ENCODE data around the gene WDR5B.

The WDR5B gene

DNA sequence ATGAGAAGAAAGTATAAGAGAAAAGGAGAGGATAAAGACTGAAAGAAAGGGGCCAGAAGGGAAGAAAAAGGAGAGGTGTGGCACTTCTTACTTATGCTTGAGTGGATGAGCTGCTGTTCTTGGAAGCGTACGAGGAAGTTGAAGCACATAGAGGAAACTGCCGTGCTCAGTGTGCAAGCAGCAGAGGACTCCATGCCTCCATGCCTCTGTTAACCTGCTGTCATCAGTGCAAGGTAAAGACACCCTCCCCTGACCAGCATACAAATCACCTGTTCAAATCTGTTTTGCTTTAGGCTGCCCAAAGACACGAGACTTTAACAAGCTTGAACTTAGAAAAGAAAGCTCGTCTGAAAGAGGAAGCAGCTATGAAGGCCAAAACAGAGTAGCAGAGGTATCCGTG lies 6.4 kb downstream of the WDR5B start:
- DNase-seq (ENCODE audit: low spot score) = no peak

DNA sequence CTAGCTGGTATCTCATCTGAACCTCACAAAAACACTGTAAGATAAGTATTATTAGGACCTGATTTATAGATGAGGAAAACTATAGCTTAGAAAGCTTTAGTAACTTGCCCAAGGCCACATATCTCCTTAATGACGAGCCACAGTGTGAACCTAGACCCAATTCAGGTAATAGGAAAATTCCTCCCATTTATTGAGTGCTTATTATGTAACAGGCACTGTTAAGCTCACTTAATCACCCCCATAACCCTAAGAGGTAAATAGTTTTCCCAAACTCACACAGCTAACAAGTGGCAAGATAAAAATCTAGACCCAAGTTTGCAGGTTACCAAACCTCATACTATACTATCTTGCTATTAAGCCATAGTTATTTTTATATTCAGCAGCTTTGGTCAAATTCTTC lies 7.9 kb downstream of the WDR5B start:
- no peak for DNase-seq (ENCODE audit: low spot score)

DNA sequence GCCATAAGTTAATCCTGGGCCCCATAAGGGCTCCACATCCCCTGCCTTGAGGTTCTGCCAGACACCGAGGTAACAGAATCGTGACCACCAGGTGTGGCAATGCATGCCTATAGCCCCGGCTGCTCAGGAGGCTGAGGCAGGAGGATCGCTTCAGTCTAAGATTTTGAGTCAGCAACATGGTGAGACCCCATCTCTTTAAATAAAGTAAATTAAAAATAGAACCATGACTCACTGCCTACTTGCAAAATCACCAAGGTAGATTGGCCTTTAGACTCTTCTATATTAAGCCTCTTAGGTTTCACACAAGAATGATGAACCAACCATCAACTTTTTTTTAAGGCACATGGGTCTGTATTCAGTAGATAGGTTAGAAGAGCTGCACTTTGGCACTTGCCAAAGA lies 9.7 kb downstream of the WDR5B start:
- no peak for DNase-seq (ENCODE audit: low spot score)

DNA sequence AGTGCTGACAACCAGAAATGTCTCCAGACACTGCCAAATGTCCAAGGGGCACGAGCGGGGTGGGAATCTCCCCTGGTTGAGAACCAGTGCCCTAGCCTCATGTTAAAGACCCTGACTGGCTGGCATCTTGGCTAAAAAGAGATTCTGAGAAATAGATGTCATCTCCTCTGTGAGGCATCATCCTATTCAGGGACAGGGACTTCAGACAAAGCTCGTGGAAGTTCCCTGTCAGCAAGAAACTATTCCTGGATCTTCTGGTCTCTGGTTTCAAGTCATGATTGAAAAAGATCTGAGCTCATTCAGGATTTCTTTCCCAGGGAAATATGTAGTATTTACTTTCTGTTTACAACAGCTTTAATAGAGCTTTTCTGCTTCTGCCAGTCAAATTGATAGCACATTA lies 10.8 kb downstream of the WDR5B start:
- DNase-seq (ENCODE audit: low spot score) = no peak

DNA sequence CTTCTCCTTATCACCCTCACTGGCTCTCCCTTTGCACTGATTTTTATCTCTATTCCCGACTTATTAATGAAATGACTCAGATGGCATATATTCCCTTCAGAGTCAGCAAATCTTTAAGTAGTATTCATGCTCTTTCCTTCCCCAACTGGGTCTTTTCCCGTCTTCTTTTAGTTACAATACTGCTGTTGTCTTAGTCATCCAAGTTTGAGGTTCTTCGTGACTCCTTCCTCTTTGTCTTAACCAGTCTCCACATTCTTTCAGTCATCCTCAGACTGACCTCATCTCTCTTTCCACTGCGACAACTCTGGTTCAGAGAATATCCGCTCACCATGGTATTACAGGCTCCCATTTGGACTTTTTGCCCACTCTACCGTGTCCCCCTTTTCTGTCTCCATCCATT lies 12.4 kb downstream of the WDR5B start:
- DNase-seq (ENCODE audit: low spot score) = no peak

DNA sequence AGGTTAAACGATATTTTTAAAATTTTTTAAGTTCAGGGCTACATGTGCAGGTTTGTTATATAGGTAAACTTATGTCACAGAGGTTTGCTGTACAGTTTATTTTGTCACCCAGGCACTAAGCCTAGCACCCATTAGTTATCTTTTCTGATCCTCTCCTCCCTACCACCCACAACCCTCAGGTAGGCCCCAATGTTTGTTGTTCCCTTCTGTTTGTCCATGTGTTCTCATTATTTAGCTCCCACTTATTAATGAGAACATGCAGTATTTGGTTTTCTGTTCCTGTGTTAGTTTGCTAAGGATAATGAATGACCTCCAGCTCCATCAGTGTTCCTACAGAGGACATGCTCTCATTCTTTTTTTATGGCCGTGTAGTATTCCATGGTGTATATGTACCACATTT lies 16.9 kb downstream of the WDR5B start:
- no peak for DNase-seq (ENCODE audit: low spot score)

DNA sequence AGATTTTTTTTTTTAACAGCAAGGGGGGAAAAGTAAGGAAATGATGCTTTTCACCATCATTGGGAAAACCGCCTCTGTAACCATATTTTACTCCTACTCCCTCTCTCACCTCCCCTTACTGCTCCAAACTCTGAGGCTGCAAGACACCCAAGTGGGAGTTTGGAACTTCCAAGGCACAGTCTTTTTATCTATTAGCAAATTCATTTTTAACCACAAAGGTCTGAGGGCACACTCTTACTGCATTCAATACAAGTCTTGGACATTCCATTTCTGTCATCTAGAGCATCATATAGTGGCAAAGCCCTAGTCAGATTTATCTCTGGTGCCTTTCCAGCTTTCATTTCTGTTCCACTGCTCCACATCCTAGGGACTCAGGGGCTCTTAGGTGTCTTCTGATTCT lies 18.7 kb downstream of the WDR5B start:
- DNase-seq (ENCODE audit: low spot score) = no peak

DNA sequence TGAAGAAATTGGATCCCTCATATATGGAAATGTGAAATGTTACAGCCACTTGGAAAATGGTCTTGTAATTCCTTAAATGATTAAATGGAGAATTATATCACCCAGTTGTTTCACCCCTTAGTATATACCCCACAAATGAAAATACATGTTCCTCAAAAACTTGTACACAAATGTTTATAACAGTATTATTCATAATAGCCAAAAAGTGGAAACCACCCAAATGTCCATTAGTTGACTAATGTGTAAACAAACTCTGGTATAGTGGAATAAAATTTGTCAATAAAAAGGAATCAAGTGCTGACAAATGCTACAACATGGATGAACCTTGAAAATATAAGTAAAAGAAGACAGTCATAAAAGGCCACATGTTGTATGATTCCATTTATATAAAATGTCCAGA lies 19.4 kb downstream of the WDR5B start:
- no peak for DNase-seq (ENCODE audit: low spot score)

DNA sequence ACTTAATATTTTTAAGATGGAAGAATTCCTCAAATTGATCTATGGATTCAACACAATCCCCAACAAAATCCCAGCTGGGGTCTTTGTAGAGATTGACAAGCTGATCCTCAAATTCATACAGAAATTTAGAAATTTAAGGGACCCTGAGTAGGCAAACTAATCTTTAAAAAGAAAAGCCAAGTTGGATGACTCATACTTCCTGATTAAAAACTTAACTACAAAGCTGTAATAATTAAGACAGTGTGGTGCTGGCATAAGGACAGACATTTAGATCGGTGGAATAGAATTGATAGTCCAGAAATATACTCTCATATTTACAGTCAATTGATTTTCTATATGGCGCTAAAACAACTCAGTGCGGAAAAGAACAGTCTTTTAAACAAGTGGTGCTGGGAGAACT lies 20.3 kb downstream of the WDR5B start:
- DNase-seq (ENCODE audit: low spot score) = no peak

DNA sequence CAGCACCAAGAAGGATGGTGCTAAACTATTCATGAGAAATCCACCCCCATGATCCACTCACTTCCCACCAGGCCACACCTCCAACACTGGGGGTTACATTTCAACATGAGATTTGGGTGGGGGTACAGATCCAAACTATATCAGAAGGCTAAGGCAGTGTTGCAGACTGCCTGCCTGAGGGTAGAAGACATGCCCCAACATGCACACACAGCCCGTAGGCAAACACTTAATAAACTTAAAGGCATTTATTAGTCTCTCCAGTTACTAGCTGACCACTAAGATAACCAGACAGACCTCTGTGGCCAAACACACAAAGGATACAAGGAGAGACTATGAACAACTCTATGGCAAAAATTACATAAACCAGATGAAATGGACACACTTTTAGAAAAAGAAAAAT lies 21.7 kb downstream of the WDR5B start:
- no peak for DNase-seq (ENCODE audit: low spot score)

DNA sequence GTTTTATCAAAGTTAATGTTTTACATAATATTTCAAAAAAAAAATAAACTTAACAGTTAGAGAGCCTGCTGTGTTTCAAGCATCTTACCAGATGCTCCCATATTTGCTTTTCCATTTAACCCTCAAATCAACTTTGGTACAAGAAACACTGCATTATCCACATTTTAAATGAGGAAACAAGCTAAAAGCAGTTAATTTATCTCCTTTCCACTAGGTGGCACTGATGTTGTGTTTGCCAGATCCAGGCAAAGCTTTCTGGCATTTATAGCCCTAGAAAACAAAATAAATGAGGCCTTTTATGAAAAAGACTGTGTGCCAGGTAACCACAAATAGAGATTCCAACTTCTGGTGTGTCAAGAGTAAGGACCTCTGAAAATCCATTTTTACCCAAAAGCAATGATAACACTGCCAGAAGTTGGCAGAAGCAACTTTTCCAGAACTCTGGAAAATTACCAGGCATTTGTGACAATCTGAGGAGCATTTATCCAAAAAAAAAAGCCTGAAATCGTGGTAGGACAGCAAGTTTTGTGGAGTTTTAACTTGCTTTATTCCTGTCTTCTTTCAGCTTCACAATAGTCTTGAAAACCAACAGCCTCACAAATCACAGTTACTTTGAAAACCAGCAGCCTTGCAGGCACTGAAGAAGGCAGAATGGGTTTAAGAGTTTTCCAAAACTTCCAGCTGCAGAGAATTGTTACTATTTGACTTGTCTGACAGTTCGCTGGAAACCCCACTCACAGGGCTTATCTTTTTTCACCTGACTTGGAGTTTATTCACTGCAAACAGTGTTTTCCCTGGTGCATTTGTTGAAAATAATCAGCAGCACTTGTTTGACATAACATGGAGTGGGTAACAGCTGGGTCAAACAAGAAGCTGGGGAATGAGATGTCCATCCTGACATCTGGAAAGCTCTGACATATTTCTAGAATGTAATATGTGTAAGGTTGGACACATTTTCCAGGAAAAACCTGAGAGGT lies 22.7 kb downstream of the WDR5B start:
- DNase-seq (ENCODE audit: low spot score) = peak; percentile 58

DNA sequence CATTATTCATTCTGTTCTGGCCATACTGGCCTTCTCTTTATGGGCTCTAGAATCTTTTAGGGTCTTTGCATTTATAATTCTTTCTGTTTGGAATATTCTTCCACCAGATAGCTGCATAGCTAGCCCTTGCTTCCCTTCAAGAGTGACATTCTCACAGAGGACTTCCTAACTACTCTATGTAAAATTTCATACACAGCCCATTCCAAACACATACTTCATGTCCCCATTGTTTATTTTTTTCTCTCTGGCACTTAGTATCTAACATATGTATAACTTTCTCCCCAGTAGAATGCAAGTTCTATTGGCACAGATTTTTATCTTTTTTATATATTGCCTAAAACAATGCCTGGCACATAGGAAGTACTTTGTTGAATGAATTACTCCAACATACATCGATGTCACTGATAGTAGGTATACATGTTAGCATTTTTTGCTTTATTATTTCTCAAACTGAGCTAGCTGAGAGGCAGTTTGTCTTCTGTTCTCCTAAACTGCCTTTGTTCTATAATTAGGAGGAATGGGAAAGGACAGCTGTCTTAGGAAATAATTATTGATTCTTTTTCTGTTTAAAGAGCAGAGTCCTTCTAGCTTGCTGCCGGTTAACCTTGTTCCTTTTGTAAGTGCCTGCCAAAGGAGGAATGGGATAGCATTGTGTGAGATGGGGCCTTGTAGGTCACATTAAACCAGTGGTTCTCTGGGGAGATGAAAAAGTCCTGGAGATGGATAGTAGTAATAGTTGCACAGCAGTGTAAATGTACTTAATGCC lies 24.0 kb downstream of the WDR5B start:
- DNase-seq (ENCODE audit: low spot score) = no peak

DNA sequence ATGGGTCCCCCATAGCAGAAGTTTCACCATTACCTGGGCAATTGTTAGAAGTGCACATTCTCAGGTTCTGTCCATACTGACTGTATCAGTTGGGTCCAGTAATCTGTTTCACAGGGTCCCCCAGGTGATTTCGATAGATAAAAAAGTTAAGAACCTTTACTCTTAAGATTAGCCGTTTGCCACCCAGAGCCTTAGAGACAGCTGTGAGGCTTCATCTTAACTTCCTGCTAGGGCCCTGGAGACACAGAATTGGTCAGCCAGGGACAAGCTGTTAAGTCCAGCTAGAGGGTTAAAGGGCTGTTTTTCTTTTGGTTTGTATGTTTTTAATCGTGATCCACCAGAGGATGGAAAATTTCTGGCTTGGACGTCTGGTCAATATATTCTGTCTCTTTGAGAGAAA lies 25.2 kb downstream of the WDR5B start:
- DNase-seq (ENCODE audit: low spot score) = no peak

DNA sequence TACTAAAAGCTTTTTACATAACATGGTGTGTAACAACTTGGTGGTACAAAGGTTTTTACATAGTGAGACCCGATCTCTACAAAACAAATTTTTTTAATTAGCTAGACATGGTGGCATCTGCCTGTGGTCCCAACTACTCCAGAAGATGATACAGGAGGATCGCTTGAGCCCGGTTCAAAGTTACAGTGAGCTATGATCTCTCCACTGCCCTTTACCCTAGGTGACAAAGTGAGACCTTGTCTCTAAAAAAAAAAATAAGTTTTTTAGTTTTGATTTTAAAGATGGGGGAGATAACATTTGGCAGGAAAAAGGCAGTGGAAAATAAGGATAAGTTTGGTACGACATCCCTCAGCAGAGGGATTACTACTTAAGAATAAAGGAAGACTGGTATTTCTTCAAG lies 26.0 kb downstream of the WDR5B start:
- DNase-seq (ENCODE audit: low spot score) = no peak

DNA sequence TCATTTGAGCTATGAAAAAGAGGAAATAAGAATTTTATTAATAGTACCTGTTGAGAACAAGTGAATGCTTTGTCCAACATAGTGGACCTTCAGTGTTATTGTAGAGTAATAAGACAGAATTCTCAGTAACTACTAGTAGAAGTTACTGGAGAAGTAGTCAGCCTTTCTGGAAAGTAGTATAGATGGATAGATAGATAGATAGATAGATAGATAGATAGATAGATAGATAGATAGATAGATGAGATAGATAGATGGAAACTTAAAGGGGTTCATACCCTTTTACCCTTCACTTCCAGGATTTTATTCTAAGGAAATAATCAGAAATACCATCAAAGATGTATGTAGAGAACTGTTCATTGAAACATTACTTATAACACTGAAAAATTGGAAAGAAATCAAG lies 26.7 kb downstream of the WDR5B start:
- no peak for DNase-seq (ENCODE audit: low spot score)

DNA sequence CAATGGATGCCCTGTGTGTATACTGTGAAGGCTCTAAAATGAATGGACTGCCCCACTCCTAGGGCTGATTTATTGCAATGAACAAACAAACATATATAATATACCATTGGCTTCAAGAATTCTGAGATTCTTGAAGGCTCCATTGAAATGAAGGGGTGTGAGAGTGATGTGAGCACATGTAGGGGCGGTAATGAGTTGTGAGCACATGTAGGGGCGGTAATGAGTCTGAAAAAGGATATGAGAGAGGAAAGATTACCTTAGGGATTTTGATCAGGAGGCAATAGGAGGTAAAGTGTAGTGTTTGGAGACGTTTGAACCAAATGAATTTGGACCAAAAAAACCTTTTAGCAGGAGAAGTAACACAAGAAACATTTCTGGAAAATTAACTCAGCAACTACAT lies 28.2 kb downstream of the WDR5B start:
- no peak for DNase-seq (ENCODE audit: low spot score)

DNA sequence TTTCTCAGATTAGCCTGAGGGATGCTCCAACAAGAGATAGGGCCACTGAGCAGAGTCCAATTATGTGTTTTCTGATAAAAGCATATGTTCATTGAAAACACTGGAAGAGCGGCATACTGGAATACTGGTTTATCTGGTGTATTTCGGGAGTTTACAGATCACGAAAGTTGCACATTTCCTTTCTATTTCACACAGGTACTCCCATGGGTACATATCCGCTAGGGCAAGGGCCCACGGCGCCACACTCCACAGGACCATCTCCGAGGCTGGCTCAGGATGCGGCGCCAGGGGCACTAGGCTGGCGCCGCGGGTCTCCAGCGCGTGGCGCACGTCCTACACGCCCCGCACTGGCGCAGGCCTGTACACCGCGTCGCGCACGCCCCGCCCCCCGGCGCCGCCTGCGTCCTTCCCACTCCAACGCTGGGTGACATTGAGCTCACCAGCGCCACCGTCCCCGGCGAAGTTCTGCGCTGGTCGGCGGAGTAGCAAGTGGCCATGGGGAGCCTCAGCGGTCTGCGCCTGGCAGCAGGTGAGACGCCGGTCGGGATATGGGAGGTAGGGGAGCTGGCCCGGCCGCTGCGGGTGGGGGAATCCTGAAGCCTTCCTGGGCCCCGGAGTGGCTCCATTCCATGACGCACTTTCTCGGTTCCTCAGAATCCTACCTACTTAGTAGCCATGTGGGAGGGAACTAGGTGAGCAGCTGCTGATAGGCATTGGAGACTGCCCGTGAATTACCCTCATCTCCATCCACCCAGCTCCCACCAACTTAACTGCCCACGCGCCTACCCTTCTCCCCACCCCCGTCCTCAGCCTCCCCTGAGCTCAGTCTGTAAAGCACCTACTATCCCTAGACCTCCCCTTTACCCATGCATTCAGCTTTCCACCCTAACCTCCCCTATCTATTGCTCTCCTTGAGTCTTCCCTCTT lies 31.8 kb downstream of the WDR5B start, which contains the start of gene FAM162A:
FAM162A (plus strand) TSS at position 412 of the 927 bp plus-strand sequence; CDS start at position 496, 84 bp downstream.
- DNase-seq (ENCODE audit: low spot score) = peak; percentile 93

DNA sequence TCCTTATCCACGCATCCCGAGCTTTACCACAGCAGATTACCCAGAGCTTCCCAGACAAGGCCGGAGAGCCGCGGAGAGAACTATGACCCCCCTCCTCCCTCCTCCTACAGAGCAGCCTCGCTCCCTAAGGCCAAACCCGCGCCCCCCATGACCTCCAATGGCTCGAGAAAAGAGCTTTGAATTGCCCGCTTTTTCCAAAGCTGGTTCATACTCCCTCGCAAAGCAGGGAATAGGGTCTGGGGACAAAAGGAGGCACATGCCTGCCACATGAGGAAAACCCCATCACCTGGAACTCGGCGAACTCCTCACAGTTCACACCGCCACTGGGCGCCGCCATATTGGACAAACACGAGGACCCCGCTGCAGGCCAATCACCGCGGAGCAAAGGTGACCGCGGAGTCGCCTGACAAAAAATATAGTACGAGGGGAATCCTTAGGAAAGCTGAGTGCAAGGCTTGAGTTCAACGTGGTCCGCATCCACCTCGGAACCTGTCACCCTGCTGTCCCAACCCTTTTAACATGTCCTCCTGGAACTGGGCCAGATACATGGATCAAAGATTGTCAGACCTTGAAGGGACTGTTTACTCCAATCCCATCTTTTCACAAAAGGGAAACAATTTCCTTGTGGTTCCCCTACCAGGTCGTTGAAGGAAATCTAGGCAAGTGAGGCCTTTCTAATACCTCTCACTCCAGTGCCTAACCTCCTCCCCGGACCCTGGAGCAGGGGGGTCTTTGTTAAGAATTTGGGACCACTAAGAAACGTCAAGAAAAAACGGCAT lies 32.8 kb downstream of the WDR5B start, which contains the start of gene MIX23:
MIX23 (minus strand) TSS at position 344 of the 779 bp plus-strand sequence; CDS start at position 337, 7 bp downstream.
- DNase-seq (ENCODE audit: low spot score) = peak; percentile 85

DNA sequence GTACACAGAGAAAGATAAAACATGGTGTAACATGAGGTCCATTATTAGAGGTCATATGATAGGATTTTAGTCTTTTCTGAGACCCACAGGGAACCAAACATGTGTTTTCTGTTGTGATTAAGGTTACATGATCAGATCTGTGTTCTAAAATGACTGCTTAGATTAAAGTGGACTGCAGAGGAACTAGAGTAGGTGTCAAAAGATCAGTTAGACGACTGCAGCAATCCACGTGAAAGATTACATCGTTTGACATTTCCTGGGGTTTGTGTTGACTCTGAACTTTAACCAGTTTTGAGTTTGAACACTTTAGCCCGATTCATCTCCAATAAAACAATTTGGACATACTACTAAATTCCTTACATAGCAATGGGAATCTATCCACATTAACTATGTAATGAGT lies 37.9 kb downstream of the WDR5B start:
- no peak for DNase-seq (ENCODE audit: low spot score)

DNA sequence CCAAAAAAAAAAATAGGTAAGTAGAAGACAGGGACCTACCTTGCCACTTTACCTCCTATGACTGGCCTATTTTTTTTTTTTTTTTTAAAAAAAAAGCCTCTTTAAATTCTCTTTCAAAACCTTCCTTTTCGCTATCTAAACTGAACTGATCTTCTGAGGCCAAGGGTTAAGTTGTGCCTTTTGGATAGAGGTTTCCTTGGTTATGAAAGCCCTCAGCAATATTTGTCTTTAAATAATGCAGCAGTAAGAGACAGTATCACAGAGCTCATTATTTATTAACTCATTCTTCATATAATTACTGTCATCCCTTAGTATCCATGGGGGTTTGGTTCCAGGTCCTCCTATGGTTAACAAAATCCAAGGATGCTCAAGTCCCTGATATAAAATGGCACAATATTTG lies 41.8 kb downstream of the WDR5B start:
- no peak for DNase-seq (ENCODE audit: low spot score)

DNA sequence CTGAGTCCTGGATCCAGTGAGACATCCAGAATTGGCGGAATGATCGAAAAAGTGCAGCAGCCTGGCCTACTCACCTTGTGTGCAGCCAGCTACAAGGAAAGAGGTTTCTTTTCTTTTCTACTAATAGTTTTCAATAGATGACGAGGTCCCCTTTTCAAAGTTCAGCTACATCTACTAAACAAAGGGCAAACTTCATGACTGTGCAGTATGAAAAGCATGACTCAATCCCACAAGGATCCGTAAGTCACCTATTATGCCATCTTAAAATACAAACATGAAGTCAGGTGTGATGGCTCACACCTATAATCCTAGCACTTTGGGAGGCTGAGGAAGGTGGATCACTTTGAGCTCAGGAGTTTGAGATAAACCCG lies 49.5 kb downstream of the WDR5B start:
- no peak for DNase-seq (ENCODE audit: low spot score)

Measured in CD4-positive, alpha-beta T cell treated with Interleukin-15 for 4 hours (primary cell).